ENCODE results near the gene TRIM66.

GRCh38 chr11:8584082-8584481 lies 98.4 kb downstream of the TRIM66 start:
- TF ChIP-seq CTCF (IDR thresholded peaks at IDR 0.05; ENCODE audit: insufficient read depth, low read depth, low read length): no peak
- no peak for TF ChIP-seq EZH2 (IDR thresholded peaks at IDR 0.05; ENCODE audit: insufficient read depth, low read length)

Data from astrocyte (in vitro differentiated cells and primary cell).